ENCODE results near the gene GPC2. TPM values are rescaled to one million over a fixed set of nuclear protein-coding genes. Genes with fewer than 3 reads are reported as not detected.
"Not testable (repeated sequence)": the region's sequence is repeated elsewhere in the genome, so short reads cannot be mapped to it uniquely, and the experiment has no call there.

Gene GPC2
- total RNA-seq, 1 donor from 2014 or later, result 50.6 TPM

GRCh38 chr7:100208911-100209408 lies 31.8 kb upstream of the GPC2 start:
- H3K27ac Mint-ChIP-seq, result no peak overlapping the region
- no peak for DNase-seq (ENCODE audit: low spot score in 2 of 2, unreplicated experiment in 2 of 2)
- H3K9me3 Mint-ChIP-seq, result no peaks in the 10 kb centered on the region
- peaks cover 9% of the 10 kb centered on the region for H3K27me3 Mint-ChIP-seq (ENCODE audit: low read depth)
- H3K4me3 Mint-ChIP-seq, result no peak overlapping the region
- no peaks in the 10 kb centered on the region for H3K36me3 Mint-ChIP-seq
- TF ChIP-seq, protein P1, sequence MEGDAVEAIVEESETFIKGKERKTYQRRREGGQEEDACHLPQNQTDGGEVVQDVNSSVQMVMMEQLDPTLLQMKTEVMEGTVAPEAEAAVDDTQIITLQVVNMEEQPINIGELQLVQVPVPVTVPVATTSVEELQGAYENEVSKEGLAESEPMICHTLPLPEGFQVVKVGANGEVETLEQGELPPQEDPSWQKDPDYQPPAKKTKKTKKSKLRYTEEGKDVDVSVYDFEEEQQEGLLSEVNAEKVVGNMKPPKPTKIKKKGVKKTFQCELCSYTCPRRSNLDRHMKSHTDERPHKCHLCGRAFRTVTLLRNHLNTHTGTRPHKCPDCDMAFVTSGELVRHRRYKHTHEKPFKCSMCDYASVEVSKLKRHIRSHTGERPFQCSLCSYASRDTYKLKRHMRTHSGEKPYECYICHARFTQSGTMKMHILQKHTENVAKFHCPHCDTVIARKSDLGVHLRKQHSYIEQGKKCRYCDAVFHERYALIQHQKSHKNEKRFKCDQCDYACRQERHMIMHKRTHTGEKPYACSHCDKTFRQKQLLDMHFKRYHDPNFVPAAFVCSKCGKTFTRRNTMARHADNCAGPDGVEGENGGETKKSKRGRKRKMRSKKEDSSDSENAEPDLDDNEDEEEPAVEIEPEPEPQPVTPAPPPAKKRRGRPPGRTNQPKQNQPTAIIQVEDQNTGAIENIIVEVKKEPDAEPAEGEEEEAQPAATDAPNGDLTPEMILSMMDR (IDR thresholded peaks at IDR 0.05; ENCODE audit: unreplicated experiment), result no peak
- H3K4me1 Mint-ChIP-seq, result peaks cover 23% of the 10 kb centered on the region

DNA sequence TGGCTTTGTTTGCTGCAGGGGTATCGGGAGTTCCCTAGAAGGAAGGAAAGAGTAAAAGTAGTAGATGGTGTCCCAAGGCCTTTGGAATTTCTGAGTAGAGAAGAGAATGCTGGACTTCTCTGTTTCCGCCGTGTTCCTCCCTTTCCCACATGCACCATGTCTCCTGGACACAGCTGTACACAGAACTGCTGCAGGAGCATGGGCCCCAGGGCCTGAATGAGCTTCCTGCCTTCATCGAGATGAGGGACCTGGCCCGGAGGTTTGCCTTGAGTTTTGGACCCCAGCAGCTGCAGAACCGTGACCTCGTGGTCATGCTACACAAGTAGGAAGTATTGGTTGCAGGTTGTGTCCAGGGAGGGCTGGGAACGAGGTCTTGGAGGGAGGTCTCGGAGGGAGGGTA lies 27.3 kb upstream of the GPC2 start:
- Mint-ChIP-seq H3K4me1 (peaks cover 14% of the 10 kb centered on the region), H3K9me3 (no peaks in the 10 kb centered on the region), H3K36me3 (no peaks in the 10 kb centered on the region), H3K27me3 (ENCODE audit: low read depth) (peaks cover 31% of the 10 kb centered on the region), H3K4me3 (no peak overlapping the region), H3K27ac (no peak overlapping the region)
- TF ChIP-seq, protein P1 (IDR thresholded peaks at IDR 0.05; ENCODE audit: unreplicated experiment), result no peak
- no peak for DNase-seq (ENCODE audit: low spot score in 2 of 2, unreplicated experiment in 2 of 2)

DNA sequence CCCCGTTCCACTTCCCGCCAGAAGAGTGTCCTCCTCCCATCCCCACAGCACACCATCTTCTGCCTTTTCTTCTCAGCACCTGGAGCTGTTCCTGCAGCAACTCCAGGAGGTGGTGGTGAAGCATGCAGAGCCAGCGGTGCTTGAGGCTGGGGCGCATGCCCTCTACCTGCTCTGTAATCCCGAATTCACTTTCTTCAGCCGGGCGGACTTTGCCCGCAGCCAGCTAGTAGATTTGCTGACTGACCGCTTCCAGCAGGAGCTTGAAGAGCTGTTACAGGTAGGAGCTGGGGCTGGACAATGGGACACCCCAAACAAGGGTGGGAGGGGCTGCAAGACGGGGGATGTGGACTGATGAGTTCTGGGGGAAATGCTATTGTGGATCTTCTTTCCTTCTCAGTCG lies 23.5 kb upstream of the GPC2 start:
- Mint-ChIP-seq H3K27me3 (ENCODE audit: low read depth) (peaks cover 49% of the 10 kb centered on the region), H3K9me3 (no peaks in the 10 kb centered on the region), H3K36me3 (no peaks in the 10 kb centered on the region), H3K27ac (no peak overlapping the region), H3K4me1 (no peaks in the 10 kb centered on the region), H3K4me3 (no peak overlapping the region)
- DNase-seq (ENCODE audit: low spot score in 2 of 2, unreplicated experiment in 2 of 2), result no peak
- TF ChIP-seq, protein P1 (IDR thresholded peaks at IDR 0.05; ENCODE audit: unreplicated experiment), result no peak

- Mint-ChIP-seq H3K27ac (no peak overlapping the region), H3K27me3 (ENCODE audit: low read depth) (peaks cover 47% of the 10 kb centered on the region), H3K4me1 (no peaks in the 10 kb centered on the region), H3K4me3 (no peak overlapping the region), H3K9me3 (no peaks in the 10 kb centered on the region), H3K36me3 (no peaks in the 10 kb centered on the region)
- TF ChIP-seq, protein P1 (IDR thresholded peaks at IDR 0.05; ENCODE audit: unreplicated experiment), result no peak
- DNase-seq (ENCODE audit: low spot score in 2 of 2, unreplicated experiment in 2 of 2), result no peak
These were observed 21.1 kb upstream of the GPC2 start for GRCh38 chr7:100198266-100198665.

DNA sequence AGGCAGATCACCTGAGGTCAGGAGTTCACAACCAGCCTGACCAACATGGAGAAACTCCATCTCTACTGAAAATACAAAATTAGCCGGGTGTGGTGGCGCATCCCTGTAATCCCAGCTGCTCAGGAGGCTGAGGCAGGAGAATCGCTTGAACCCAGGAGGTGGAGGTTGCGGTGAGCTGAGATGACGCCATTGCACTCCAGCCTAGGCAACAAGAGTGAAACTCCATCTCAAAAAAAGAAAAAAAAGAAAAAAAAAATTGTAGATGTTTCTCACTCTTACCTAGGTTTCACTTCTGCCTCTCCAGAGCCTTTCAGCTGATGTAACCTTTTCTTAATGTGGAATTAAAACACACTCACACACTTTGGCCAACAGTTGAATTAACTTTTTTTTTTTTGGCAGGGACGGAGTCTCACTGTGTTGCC lies 18.7 kb upstream of the GPC2 start:
- H3K27ac Mint-ChIP-seq; H3K36me3 Mint-ChIP-seq; H3K4me1 Mint-ChIP-seq; DNase-seq (ENCODE audit: low spot score in 2 of 2, unreplicated experiment in 2 of 2); H3K4me3 Mint-ChIP-seq; H3K9me3 Mint-ChIP-seq: not testable (repeated sequence)
- peaks cover 31% of the 10 kb centered on the region for H3K27me3 Mint-ChIP-seq (ENCODE audit: low read depth)

GRCh38 chr7:100195222-100195621 lies 18.0 kb upstream of the GPC2 start:
- DNase-seq (ENCODE audit: low spot score in 2 of 2, unreplicated experiment in 2 of 2), result no peak
- Mint-ChIP-seq H3K4me1 (no peaks in the 10 kb centered on the region), H3K27ac (no peak overlapping the region), H3K9me3 (no peaks in the 10 kb centered on the region), H3K27me3 (ENCODE audit: low read depth) (peaks cover 24% of the 10 kb centered on the region), H3K36me3 (no peaks in the 10 kb centered on the region), H3K4me3 (no peak overlapping the region)
- TF ChIP-seq, protein P1 (IDR thresholded peaks at IDR 0.05; ENCODE audit: unreplicated experiment), result no peak

Data from mesothelial cell of epicardium (in vitro differentiated cells).